H1 (cell line): ENCODE data around the gene AVPI1. TPM values are rescaled to one million over a fixed set of nuclear protein-coding genes. Genes with fewer than 3 reads are reported as not detected.

Experiments used
- CTCF ChIA-PET: fragments of 300-600 bp; sonication (Branson Sonifier 250); formaldehyde crosslinking; loops from one replicate; lab custom pipeline; 2021; ENCODE audit not compliant: partially characterized antibody; lab: Charles Lee
- POLR2A ChIA-PET: fragments of 300-600 bp; sonication (Branson Sonifier 250); formaldehyde crosslinking; loops from one replicate; lab custom pipeline; 2021; ENCODE audit warnings: inconsistent platforms; ENCODE audit not compliant: partially characterized antibody; lab: Charles Lee
- DNase-seq, 2 experiments: peaks; one replicate each; pipeline versions ENCODE4 v3.0.0 to v3.0.0-alpha.2; 2010 to 2022; ENCODE audit warnings: low spot score in 2 of 2, low read depth in 1 of 2, mixed read lengths in 1 of 2
- FAIRE-seq: peaks from 2 replicates; lab custom pipeline; 2011; peaks lifted over from hg19 to GRCh38; lab: Jason Lieb, UNC
- H2AFZ ChIP-seq: 2 replicates; pipeline ENCODE4 v1.8.1; 2012; ENCODE audit warnings: low read length, inconsistent platforms
- H2AK5ac ChIP-seq: 2 replicates; pipeline ENCODE4 v1.6.1; 2013; ENCODE audit warnings: low read depth, low read length
- H2BK120ac ChIP-seq: replicated peaks from 2 replicates; pipeline ENCODE3; 2013; ENCODE audit warnings: low read depth, low read length, inconsistent platforms
- H2BK12ac ChIP-seq: 2 replicates; pipeline ENCODE4 v1.6.1; 2013; ENCODE audit warnings: low read depth, low read length
- H2BK15ac ChIP-seq: 2 replicates; pipeline ENCODE4 v1.6.1; 2013; ENCODE audit warnings: low read length
- H2BK20ac ChIP-seq: 2 replicates; pipeline ENCODE4 v1.6.1; 2013; ENCODE audit warnings: low read length
- H2BK5ac ChIP-seq: 2 replicates; pipeline ENCODE4 v1.6.1; 2013; ENCODE audit warnings: low read depth, low read length
- H3K14ac ChIP-seq: 2 replicates; pipeline ENCODE4 v1.6.1; 2013; ENCODE audit warnings: inconsistent platforms; ENCODE audit not compliant: insufficient read length
- H3K18ac ChIP-seq: 2 replicates; pipeline ENCODE4 v1.6.1; 2013; ENCODE audit warnings: low read length; ENCODE audit errors: extremely low read depth
- H3K23ac ChIP-seq: 2 replicates; pipeline ENCODE4 v1.6.1; 2013; ENCODE audit warnings: inconsistent platforms; ENCODE audit not compliant: insufficient read length
- H3K23me2 ChIP-seq: 2 replicates; pipeline ENCODE4 v1.6.1; 2013; ENCODE audit warnings: low read depth, low read length
- H3K27ac ChIP-seq: 2 replicates; pipeline ENCODE4 v1.6.1; 2011; ENCODE audit warnings: low read depth, low read length, inconsistent platforms
- H3K27me3 ChIP-seq, 4 experiments: replicated peaks in 1 of 4; 1 replicate in 1 of 4; 2 replicates in 3 of 4; pipeline versions ENCODE4 v1.6.1 to v1.8.1; 2011 to 2013; ENCODE audit warnings: low read length in 3 of 4, mild to moderate bottlenecking in 3 of 4, inconsistent platforms in 2 of 4, mixed read lengths in 2 of 4, moderate library complexity in 1 of 4; ENCODE audit not compliant: control insufficient read depth in 3 of 4, insufficient read depth in 3 of 4; ENCODE audit errors: extremely low read depth in 1 of 4
- H3K36me3 ChIP-seq, 4 experiments: 2 replicates each; pipeline versions ENCODE4 v1.6.1 to v1.8.1; 2011 to 2013; ENCODE audit warnings: mild to moderate bottlenecking in 4 of 4, low read length in 3 of 4, moderate library complexity in 2 of 4, control low read depth in 1 of 4, inconsistent platforms in 1 of 4; ENCODE audit not compliant: insufficient read depth in 4 of 4, control insufficient read depth in 2 of 4
- H3K4ac ChIP-seq: replicated peaks from 2 replicates; pipeline ENCODE3; 2013; ENCODE audit warnings: low read length, low read depth, mixed read lengths, inconsistent platforms; ENCODE audit not compliant: insufficient read length
- H3K4me1 ChIP-seq, 4 experiments: replicated peaks in 1 of 4; 1 replicate in 1 of 4; 2 replicates in 3 of 4; pipeline versions ENCODE4 v1.6.1 to v1.8.1; 2011 to 2013; ENCODE audit warnings: low read length in 3 of 4, inconsistent platforms in 2 of 4, mixed read lengths in 1 of 4; ENCODE audit not compliant: insufficient read depth in 4 of 4, control insufficient read depth in 3 of 4
- H3K4me2 ChIP-seq, 2 experiments: 2 replicates each; pipeline versions ENCODE4 v1.6.1 to v1.8.1; 2011 to 2013; ENCODE audit warnings: low read depth in 2 of 2, low read length in 2 of 2, control low read depth in 1 of 2, inconsistent platforms in 1 of 2, mild to moderate bottlenecking in 1 of 2; ENCODE audit not compliant: insufficient read depth in 1 of 2
- H3K4me3 ChIP-seq, 4 experiments: fragments of 200-600, 300-600 bp in 1 of 4; sonication (generic), shearing (Covaris generic), sonication (Bioruptor Twin) in 1 of 4; 2 replicates each; pipeline versions ENCODE4 v1.5.1 to v1.8.1; 2011 to 2016; ENCODE audit warnings: low read length in 4 of 4, low read depth in 3 of 4, control low read depth in 2 of 4, inconsistent platforms in 2 of 4, mild to moderate bottlenecking in 2 of 4, mixed read lengths in 1 of 4, moderate library complexity in 1 of 4; ENCODE audit not compliant: insufficient read depth in 2 of 4; ENCODE audit errors: extremely low read depth in 1 of 4
- H3K56ac ChIP-seq: replicated peaks from 2 replicates; pipeline ENCODE3; 2013; ENCODE audit warnings: low read depth, mild to moderate bottlenecking, mixed read lengths, low read length, inconsistent platforms; ENCODE audit not compliant: insufficient read length
- H3K79me1 ChIP-seq: 2 replicates; pipeline ENCODE4 v1.6.1; 2013; ENCODE audit warnings: low read depth, low read length, control low read depth
- H3K79me2 ChIP-seq, 2 experiments: 2 replicates each; pipeline versions ENCODE4 v1.6.1 to v1.8.1; 2012 to 2013; ENCODE audit warnings: low read length in 2 of 2, mild to moderate bottlenecking in 2 of 2, inconsistent platforms in 1 of 2; ENCODE audit not compliant: insufficient read depth in 2 of 2, control insufficient read depth in 1 of 2
- H3K9ac ChIP-seq, 4 experiments: replicated peaks in 1 of 4; 1 replicate in 1 of 4; 2 replicates in 3 of 4; pipeline versions ENCODE4 v1.6.1 to v1.8.1; 2011 to 2013; ENCODE audit warnings: low read depth in 3 of 4, low read length in 3 of 4, control low read depth in 2 of 4, mild to moderate bottlenecking in 2 of 4, moderate library complexity in 2 of 4, inconsistent platforms in 1 of 4; ENCODE audit errors: extremely low read depth in 1 of 4
- H3K9me3 ChIP-seq, 2 experiments: 2 replicates each; pipeline versions ENCODE4 v1.6.1 to v1.8.1; 2012 to 2013; ENCODE audit warnings: mild to moderate bottlenecking in 2 of 2, moderate library complexity in 2 of 2, control low read depth in 1 of 2, inconsistent platforms in 1 of 2, low read depth in 1 of 2, low read length in 1 of 2, mixed read lengths in 1 of 2; ENCODE audit not compliant: insufficient read depth in 2 of 2
- H4K20me1 ChIP-seq, 2 experiments: replicated peaks in 1 of 2; 2 replicates each; pipeline versions ENCODE3 to v1.8.1; 2011 to 2013; ENCODE audit warnings: inconsistent platforms in 2 of 2, low read length in 2 of 2, mild to moderate bottlenecking in 1 of 2; ENCODE audit not compliant: insufficient read depth in 2 of 2, control insufficient read depth in 1 of 2
- H4K5ac ChIP-seq: 2 replicates; pipeline ENCODE4 v1.6.1; 2013; ENCODE audit warnings: low read length, low read depth, mixed read lengths, inconsistent platforms; ENCODE audit not compliant: insufficient read length
- H4K8ac ChIP-seq: 2 replicates; pipeline ENCODE4 v1.8.0; 2013; ENCODE audit warnings: mild to moderate bottlenecking, moderate library complexity, low read length, inconsistent platforms; ENCODE audit not compliant: insufficient read depth; ENCODE audit errors: extremely low read depth
- H4K91ac ChIP-seq: replicated peaks from 2 replicates; pipeline ENCODE3; 2013; ENCODE audit warnings: low read length, mixed read lengths, inconsistent platforms; ENCODE audit not compliant: insufficient read length
- HDAC2 ChIP-seq, 2 experiments: fragments of 300-600 bp in 1 of 2; sonication (generic) in 1 of 2; IDR thresholded peaks; 2 replicates each; pipeline ENCODE4 v1.6.1; 2011 to 2012; ENCODE audit warnings: low read depth in 2 of 2, low read length in 2 of 2, mild to moderate bottlenecking in 2 of 2, moderate library complexity in 2 of 2, borderline replicate concordance in 1 of 2, inconsistent platforms in 1 of 2
- RNF2 ChIP-seq: fragments of 200-900, 300-1000 bp; sonication (generic); IDR thresholded peaks from 2 replicates; pipeline ENCODE4 v1.7.1; 2016; ENCODE audit warnings: borderline replicate concordance, low read depth, mild to moderate bottlenecking, antibody characterized with exemption, low read length; ENCODE audit not compliant: poor library complexity, severe bottlenecking; ENCODE audit errors: missing control alignments
- WGBS, 2 experiments: shearing (Covaris generic) in 1 of 2; methylation state at CpG; one replicate each; pipeline versions ENCODE4 v1.1.6 to v1.1.7; 2013 to 2015; ENCODE audit warnings: low lambda C conversion rate in 2 of 2, mixed read lengths in 2 of 2, inconsistent platforms in 1 of 2, low coverage in 1 of 2, missing lambda C conversion rate in 1 of 2; ENCODE audit not compliant: insufficient replicate concordance in 2 of 2, insufficient coverage in 1 of 2, insufficient read length in 1 of 2; ENCODE audit errors: extremely low coverage in 1 of 2, missing lambda C conversion rate in 1 of 2; 5-methylcytosine and 5-hydroxymethylcytosine counted together
- polyA plus RNA-seq, 7 experiments: library from polyadenylated mRNA; depleted of rRNA in 3 of 7; stranded (reverse) in 5 of 7; unstranded in 2 of 7; fragments of >200 nt in 5 of 7; fragments of 200-250 nt in 2 of 7; gene quantifications; 1 replicate in 5 of 7; 2 replicates in 1 of 7; 4 replicates in 1 of 7; pipeline versions ENCODE4 v1.2.1 to v1.2.3, GENCODE V29; 2011 to 2013; ENCODE audit warnings: missing spikeins in 2 of 7, mixed read lengths in 2 of 7
- total RNA-seq: library from RNA; stranded (reverse); fragmentation: NEBNext Ultra II Directional; extraction: Animal tissue kit (Norgen Biotek cat#: 25700); gene quantifications from 2 replicates; pipeline ENCODE4 v1.2.1, GENCODE V29; 2021

The AVPI1 gene
- total and polyA plus RNA-seq, 2 of the 8 experiments (the other 6 are each of a cell fraction or from before 2014, with no cell fraction given), result 9.0 to 13.5 TPM

- Histone ChIP-seq H4K91ac (no peak overlapping the region), H4K20me1 (no peaks in the 10 kb centered on the region), H3K4me2 (no peak overlapping the region), H2BK120ac (no peak overlapping the region), H3K27ac (no peak overlapping the region), H2BK5ac (no peak overlapping the region), H2BK12ac (no peak overlapping the region), H2AFZ (no peak overlapping the region), H3K23ac (no peak overlapping the region), H2BK20ac (no peak overlapping the region), H2BK15ac (no peak overlapping the region), H3K9me3 (no peaks in the 10 kb centered on the region), H3K14ac (no peak overlapping the region), H3K18ac (no peak overlapping the region), H3K4me1 (peaks cover 5 to 20% (median 13%) of the 10 kb centered on the region in 4 experiments), H4K5ac (no peak overlapping the region), H3K79me2 (peaks cover 0 to 5% of the 10 kb centered on the region in 2 experiments; a peak in 1 of 4 replicates), H3K36me3 (peaks cover 0 to 16% (median 4%) of the 10 kb centered on the region in 4 experiments; a peak in 3 of 8 replicates), H3K9ac (no peak overlapping the region), H3K79me1 (0 out of 2 replicates have a peak, but pooled peaks cover 2% of the 10 kb centered on the region), H3K4ac (no peak overlapping the region), H3K23me2 (peaks cover 15% of the 10 kb centered on the region), H3K56ac (no peak overlapping the region), H4K8ac (no peak overlapping the region), H3K27me3 (no peaks in the 10 kb centered on the region), H2AK5ac (no peak overlapping the region), H3K4me3 (no peak overlapping the region)
- no peak for TF ChIP-seq HDAC2 (IDR thresholded peaks at IDR 0.05; ENCODE audit: borderline replicate concordance in 1 of 2, low read depth in 2 of 2, low read length in 2 of 2)
- no peak for TF ChIP-seq RNF2
- FAIRE-seq (no peak), DNase-seq (no peak)
- ChIA-PET CTCF (interaction anchor here (1.5 to 20.9 kb wide), 4 partner anchors 12 to 40 kb away, joined by 4 to 773 read pairs (median 134); partner anchors contain the start of gene ZFYVE27), POLR2A (interaction anchor here (1.0 to 12.5 kb wide), 5 partner anchors 9 to 35 kb away, joined by 3 to 234 read pairs (median 6); partner anchors contain the start of genes AVPI1 and ZFYVE27)
- whole genome bisulfite sequencing, 2 experiments, result 93% methylated on average over 7 of the region's 7 CpGs; no CpG with 5 or more reads in 1 of the 2 experiments
Observed at GRCh38 chr10:97717627-97718026, 30.6 kb upstream of the AVPI1 start.
